D721Med (cell line): ENCODE data around the gene PSMB3.

ENCODE experiments used
- DNase-seq: peaks from one replicate; pipeline ENCODE4 v3.0.0; 2011; ENCODE audit warnings: low spot score; ENCODE audit not compliant: insufficient read length
- FAIRE-seq: peaks from 2 replicates; lab custom pipeline; 2011; peaks lifted over from hg19 to GRCh38; lab: Jason Lieb, UNC
- CTCF ChIP-seq: IDR thresholded peaks from 2 replicates; pipeline ENCODE4 v1.5.1; 2012; ENCODE audit warnings: mild to moderate bottlenecking, control low read depth; ENCODE audit not compliant: insufficient read depth; ENCODE audit errors: missing control alignments

PSMB3 gene

GRCh38 chr17:38727736-38728135 is 24.8 kb upstream of the PSMB3 start:
- DNase-seq (no peak), FAIRE-seq (no peak)
- no peak for TF ChIP-seq CTCF

- FAIRE-seq (no peak), DNase-seq (no peak)
- TF ChIP-seq CTCF = no peak
Observed at GRCh38 chr17:38728290-38728831, 24.2 kb upstream of the PSMB3 start.

GRCh38 chr17:38729368-38729885 is 23.1 kb upstream of the PSMB3 start:
- FAIRE-seq = no peak
- no peak for DNase-seq
- no peak for TF ChIP-seq CTCF

GRCh38 chr17:38729886-38730525 is 22.5 kb upstream of the PSMB3 start, which contains the start of gene CISD3:
Gene CISD3 (plus strand): TSS chr17:38730341. CDS start chr17:38730359, 18 bp downstream.
- TF ChIP-seq CTCF = peak; percentile 72
- peak; percentile 88 for DNase-seq
- FAIRE-seq = no peak

- no peak for TF ChIP-seq CTCF
- DNase-seq = no peak
- FAIRE-seq = no peak
Observed at GRCh38 chr17:38730526-38731379, 21.8 kb upstream of the PSMB3 start.

- DNase-seq (no peak), FAIRE-seq (no peak)
- no peak for TF ChIP-seq CTCF
Observed at GRCh38 chr17:38731526-38732294, 20.8 kb upstream of the PSMB3 start.
